SHP77 (cell line): Measurements from ENCODE around the gene KRTAP10-2.
"Not testable (repeated sequence)": the region's sequence is repeated elsewhere in the genome, so short reads cannot be mapped to it uniquely, and the experiment has no call there.

Experiments
- DNase-seq, 2 experiments: peaks; one replicate each; lab custom pipeline; 2025; lab: John Stamatoyannopoulos, UW

The KRTAP10-2 gene

GRCh38 chr21:44514218-44514520 lies 37.1 kb downstream of the KRTAP10-2 start:
- DNase-seq: no peak

- no peak for DNase-seq
Measured at GRCh38 chr21:44513389-44514217, 37.7 kb downstream of the KRTAP10-2 start.

DNA sequence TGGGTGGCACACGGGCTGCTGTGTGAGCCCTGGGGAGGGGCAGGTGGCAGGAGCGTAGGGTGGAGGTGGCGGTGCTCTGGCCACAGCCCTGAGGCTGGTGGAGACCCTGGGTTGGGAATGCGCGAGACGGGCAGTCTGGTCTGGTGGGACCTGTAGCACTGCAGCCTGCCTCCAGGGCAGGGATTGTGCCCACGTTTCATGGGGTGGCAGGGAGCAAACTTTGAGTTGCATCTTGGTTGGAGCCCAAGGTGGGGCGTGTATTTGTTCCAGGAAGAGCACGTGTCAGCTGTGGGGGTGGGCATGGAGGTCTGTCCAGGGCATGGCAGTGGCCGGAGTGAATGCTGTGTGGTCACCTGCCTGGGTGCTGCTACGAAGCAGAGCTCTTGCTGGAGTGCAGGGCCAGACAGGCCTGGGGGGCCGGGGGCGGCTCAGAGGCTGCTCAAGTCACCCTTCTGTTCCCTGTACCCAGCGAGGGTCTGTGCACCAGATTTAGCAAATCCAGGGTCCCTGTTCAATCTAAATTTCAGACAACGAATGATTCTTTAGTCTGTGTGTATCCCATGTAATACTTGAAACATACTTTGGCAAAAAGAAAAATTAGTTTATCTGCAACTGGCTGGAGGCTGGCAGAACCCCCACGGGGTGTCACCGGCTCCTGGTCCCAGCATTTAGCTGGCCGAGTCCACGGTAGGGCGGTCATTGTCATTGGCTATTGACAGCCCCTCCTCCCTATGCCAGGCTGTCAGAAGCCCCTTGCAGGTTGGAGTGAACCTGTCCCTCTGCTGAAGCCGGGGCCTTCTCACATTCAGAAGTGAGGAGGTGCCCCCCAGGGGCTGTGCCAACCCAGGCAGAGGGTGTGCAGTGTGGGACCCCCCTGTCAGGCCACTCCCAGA lies 38.6 kb downstream of the KRTAP10-2 start:
- DNase-seq: no peak

DNA sequence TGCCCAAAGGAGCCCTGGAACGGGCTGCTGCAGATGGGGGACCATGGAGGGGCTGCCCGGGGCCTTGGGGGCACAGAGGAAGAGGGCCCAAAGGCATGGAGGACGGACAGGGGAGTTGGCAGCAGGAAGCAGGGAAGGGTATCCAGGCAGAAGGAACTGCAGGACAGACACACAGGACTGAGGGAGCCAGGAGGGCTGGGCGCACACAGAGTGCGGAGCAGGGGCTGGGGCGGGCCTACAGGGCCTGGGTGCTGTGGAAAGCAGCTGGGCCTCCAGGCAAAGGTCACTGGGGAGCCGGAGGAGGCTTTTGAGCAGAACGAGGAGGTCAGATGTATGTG lies 39.4 kb downstream of the KRTAP10-2 start:
- DNase-seq: no peak

DNA sequence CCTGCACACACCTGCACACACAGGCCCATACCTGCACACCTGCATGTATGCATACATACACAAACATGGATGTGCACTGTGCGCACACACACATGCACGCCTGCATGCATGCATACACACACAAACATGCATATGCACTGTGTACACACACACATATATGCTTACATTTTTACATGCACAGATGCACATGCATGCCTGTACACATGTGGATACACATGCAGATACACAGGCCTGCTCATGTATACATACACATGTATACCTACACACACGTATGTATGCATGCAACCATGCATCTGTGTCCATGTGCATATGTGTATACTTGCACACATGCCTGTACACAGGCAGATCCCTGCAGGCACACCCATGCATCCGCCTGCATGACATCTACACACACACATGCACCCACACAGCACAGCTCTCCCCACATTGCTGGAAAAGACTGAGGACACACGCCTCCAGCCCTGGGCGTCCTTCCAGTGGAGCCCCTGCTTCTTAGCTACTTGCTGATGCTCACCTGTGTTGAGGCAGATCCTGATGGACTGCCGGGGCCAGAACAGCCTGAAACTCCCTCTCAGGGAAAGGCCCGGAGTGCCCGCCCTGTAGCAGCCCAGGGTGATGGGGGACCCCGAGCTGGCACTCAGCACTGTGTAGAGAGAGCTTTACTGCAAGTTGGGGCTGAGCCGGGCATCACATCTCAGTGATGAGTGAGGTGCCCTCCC lies 39.9 kb downstream of the KRTAP10-2 start:
- no peak for DNase-seq

GRCh38 chr21:44510508-44511218 lies 40.6 kb downstream of the KRTAP10-2 start:
- peak; percentile 71 for DNase-seq

- no peak for DNase-seq
Measured at GRCh38 chr21:44510109-44510507, 41.2 kb downstream of the KRTAP10-2 start.

DNA sequence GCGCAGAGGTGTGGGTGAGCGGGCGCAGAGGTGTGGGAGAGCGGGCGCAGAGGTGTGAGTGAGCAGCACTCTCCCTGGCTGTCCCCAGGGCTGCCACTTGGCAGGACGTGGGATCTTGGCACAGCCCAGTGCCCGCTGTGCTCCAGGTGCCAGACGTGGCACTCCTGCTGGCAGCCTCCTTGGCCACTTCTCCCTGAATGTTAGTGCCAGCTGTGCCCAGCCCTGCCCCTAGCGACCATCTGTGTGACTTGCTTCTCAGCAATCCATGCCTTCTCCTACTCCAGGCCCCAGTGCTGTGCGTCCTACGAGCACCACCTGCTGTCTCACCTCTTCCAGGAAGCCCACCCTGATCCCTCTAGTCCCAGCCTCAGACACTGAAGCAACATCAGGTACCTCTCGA lies 41.8 kb downstream of the KRTAP10-2 start:
- DNase-seq: peak; percentile 72 to 73

- no peak for DNase-seq
Measured at GRCh38 chr21:44508711-44509445, 42.4 kb downstream of the KRTAP10-2 start.

GRCh38 chr21:44508426-44508710 lies 42.9 kb downstream of the KRTAP10-2 start:
- no peak for DNase-seq

- DNase-seq: no peak
Measured at GRCh38 chr21:44507673-44508425, 43.5 kb downstream of the KRTAP10-2 start.

GRCh38 chr21:44506279-44507255 lies 44.7 kb downstream of the KRTAP10-2 start:
- DNase-seq: no peak

DNA sequence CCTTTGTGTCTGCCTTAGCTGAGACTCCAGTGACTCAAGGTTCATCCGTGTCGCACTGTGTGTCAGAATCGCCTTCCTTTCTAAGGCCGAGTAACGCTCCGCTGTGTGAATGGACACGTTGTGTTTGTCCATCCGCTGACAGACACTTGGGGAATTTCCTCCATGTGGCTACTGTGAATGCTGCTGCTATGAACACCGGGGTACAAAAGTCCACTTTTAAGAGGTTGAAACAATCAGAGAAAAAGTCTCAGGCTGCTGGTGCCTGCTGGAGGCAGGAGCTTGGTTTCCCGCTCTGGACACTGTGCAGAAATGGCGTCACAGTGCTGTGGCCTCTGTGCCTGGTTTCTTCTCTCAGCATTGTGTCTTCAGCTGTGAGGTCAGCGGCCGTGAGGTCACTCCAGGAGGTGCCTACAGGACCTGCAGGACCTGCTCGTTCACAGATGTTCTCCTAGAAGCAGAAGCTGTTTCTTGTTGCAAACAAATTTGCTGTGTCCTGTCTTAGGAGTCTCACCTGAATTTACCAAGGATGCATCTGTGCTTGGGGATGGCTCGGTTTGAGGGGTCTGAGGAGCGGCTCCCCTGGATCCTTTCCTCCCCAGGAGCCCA lies 45.5 kb downstream of the KRTAP10-2 start:
- no peak for DNase-seq

GRCh38 chr21:44503901-44504399 lies 47.4 kb downstream of the KRTAP10-2 start:
- DNase-seq: no peak

DNA sequence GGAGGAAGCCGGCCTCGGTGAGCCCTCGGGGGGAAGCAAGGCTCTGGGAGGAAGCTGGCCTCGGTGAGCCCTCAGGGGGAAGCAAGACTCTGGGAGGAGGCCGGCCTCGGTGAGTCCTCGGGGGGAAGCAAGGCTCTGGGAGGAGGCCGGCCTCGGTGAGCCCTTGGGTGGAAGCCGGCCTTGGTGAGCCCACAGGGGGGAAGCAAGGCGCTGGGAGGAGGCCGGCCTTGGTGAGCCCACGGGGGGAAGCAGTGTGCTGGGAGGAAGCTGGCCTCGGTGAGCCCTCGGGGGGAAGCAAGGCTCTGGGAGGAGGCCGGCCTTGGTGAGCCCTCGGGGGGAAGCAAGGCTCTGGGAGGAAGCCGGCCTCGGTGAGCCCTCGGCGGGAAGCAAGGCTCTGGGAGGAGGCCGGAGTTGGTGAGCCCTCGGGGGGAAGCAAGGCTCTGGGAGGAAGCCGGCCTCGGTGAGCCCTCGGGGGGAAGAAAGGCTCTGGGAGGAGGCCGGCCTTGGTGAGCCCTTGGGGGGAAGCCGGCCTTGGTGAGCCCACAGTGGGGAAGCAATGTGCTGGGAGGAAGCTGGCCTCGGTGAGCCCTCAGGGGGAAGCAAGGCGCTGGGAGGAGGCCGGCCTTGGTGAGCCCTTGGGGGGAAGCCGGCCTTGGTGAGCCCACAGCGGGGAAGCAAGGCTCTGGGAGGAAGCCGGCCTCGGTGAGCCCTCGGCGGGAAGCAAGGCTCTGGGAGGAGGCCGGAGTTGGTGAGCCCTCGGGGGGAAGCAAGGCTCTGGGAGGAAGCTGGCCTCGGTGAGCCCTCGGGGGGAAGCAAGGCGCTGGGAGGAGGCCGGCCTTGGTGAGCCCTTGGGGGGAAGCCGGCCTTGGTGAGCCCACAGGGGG lies 48.1 kb downstream of the KRTAP10-2 start:
- not testable (repeated sequence) for DNase-seq

DNA sequence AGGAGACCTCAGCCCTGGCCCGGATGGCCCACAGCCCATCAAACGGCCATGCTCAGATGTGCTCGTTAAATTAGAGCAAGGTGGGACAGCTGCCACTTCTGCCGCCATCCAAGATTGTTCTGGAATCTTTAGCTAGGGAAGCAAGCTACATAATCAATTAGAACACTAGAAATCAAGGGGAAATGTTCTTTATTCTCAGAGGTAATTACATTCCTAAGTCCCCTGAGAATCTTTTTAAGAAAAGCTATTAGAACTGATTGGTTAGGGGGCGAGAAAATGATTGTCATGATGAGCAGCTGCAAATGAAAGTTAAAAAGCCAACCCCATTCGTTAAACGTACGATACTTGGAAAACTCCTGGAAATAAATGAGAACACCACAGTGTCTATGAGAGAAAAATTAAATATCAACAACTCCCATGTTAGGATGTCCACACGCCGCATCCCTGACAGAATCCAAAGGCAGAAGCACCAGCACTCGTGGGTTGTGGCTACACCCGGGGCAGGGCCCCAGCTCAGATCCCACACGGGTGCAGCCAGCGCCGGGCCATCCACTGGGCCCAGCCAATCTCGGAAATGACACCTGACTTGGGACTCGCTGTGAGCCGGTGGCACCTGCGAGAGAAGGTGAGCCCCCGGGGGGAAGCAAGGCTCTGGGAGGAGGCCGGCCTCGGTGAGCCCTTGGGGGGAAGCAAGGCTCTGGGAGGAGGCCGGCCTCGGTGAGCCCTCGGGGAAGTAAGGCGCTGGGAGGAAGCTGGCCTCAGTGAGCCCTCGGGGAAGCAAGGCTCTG lies 48.9 kb downstream of the KRTAP10-2 start:
- no peak for DNase-seq
